HG03135 (cell line): Measurements from ENCODE around the gene SPAG8.

Experiments used
- ATAC-seq: cut with Tn5 transposase; IDR thresholded peaks from one replicate; pipeline ENCODE4 v1.9.1; 2021; ENCODE audit warnings: mild to moderate bottlenecking, moderate library complexity; ENCODE audit not compliant: unreplicated experiment

Gene SPAG8

DNA sequence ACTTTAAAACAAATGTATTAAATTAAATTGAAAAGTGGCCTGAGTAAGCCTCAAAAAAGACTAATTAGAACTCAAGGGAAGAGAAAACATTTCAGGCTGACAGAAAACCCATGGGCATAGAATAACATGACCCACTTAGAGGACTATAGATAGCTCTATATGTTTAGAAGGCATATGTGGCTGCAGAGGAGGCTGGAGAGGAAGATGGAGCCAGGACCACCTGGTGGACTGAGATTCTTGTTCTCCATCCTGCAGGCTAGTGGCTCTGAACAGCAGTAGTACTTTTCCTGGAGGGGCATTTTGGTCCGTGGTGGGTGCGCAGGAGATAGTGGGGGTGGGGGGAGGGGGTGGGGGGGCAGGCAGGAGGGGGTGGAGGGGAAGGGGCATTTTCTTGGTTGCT, 31.0 kb downstream of the SPAG8 start:
- no peak for ATAC-seq

DNA sequence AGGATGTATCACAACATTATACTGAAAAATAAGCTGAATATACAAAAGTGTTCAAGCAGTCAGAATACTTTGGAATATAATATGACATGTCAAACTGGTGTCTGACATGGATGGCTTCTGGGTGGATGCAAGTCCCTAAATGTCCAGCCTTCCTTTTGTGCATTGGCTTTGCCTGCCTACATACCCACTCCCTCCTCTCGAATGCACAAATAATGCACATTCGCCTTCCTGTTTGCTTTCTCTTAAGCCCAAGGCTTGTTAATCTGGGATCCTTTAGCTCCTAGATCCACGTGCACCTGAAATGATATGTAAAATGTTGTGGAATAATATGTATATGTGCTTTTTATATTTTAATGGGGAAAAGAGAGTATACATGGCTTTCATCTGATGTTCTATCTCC, 33.6 kb downstream of the SPAG8 start:
- ATAC-seq: no peak

DNA sequence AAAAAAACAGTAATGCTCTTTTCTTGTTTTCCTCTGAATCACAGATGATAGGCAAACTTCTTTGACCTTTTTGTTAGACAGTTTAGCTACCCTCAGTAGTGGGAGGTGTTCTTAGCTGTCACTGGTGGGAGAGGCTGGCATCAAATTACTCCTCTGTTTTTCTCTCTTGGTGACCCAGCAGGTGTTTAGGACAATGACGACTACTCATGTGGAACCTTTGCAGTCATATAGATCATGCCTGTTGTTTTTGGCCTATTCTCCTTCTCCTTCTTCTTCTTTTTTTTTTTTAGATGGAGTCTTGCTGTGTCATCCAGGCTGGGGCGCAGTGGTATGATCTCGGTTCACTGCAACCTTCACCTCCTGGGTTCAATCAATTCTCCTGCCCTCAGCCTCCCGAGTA, 36.0 kb downstream of the SPAG8 start:
- ATAC-seq: no peak

DNA sequence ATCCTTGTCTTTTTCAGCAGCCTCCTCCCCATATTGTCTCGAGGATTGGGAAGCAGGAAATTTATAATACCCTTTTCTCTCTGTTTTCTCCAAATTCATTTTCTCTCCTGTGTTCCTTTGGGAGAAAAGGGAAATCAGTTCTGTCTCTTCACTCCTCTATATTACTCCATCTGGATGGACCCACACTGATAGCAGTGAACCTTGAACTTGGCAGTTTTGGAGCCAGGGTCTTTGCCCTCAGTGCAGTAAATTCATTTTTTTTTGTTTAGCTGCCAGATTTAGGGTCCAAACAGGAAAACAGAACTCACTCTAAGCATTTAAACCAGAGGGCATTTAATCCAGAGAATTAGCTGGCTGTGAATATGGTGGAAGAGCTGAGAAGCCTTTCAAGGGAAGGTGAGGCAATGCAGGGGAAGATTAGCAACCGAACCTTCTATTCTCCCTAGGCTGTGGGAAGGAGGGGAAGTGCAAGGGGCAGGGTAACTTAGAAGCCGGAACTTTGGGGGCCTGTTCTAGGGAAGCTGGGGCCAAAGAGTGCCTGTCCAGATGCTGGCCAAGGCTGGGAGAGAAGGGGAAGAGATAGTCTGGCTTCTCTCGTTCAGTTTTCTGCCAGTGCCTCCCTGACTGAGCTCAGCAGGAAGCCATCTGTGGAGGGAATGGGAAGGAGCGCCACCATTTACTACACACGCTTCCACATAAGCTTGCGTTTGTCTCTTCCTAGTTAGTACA, 37.0 kb downstream of the SPAG8 start:
- no peak for ATAC-seq

DNA sequence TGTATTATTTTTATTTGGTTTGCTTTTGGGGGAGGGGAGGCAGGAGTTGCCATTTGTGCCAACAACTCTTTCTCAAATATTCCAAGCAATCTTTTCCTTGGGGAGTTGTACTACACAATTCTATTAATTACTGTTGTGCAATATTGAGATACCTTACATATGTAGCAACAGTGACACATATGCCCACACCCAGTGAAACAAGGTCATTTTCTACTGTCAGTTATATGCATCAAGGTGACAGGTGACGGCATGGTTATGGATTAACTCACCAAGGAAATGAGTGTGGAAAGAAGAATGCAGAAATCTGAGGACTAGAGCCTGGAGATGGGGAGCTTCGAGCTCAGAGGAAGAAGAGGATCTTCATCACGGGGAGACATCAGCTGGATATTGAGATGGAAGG, 40.1 kb downstream of the SPAG8 start:
- ATAC-seq: no peak

DNA sequence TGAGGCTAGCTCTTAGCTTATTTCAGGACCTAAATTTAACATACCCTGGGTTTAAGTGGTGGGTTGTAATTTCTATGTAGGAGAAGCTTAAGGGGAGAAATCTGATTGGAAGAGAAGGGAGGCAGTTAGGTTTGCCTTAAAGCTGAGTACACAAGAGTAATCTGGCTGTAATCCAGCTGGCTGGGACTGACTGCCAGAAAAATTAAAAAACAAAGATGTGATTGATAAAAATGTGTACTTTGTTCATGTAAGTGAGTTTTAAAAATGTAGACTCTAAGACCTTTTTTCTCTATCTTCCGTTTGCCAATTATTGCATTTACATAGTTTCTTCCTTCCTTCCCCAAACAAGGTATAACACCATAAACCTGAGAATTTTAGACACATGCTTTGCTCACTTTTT, 40.5 kb downstream of the SPAG8 start:
- ATAC-seq: no peak

DNA sequence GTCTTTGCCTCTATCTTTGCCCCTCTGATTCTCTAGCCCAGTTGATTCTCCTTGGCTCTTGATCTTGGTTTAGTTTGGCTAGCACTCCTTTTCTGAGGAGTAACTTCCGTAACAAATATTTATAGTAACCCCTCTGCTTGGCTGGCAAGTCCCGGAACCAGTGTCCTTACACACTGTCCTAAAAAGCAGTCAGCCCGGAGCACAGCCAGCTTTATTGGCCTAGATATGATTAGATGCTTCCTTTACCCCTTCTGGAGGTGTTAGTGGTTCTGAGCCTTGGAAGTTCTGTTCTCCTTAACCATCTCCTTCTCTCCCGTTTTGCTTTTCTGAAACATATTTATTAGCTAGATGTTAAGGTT, 41.0 kb downstream of the SPAG8 start:
- no peak for ATAC-seq

DNA sequence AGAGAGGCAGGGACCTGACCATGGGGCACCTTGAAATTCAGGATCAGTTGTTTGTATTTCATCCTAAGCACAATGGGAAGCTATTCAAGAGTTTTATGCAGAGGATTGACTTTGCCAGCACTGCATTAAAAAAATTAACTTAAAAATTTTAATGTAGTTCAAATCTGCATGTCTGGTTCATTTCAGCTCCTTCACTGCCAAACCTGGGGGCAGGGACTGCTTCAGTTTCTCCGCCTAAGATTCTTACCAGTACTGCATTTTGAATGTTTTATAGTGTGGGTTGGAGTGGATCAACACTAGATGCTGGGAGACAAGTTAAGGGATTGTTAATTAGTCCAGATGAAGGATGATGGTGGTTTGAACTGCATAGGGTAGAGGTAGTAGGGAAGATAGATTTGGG, 42.3 kb downstream of the SPAG8 start:
- ATAC-seq: no peak

DNA sequence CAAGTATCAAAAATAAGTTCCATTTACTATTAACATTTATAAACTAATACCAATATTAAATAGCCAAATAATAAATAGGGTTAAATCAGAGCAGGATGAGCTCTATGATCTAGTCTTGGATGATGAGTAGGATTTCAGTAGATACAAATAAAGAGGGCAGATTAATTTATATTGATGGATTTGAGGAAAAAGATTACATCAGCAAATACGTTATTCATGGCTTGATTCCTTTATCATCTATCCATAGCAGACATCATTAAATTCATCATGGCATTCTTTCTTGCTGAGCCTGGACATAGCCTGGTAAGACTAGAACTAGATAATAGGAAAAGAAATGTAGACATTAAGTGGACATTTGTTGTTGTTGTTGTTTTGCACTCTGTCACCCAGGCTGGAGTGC, 44.6 kb downstream of the SPAG8 start:
- ATAC-seq: no peak

DNA sequence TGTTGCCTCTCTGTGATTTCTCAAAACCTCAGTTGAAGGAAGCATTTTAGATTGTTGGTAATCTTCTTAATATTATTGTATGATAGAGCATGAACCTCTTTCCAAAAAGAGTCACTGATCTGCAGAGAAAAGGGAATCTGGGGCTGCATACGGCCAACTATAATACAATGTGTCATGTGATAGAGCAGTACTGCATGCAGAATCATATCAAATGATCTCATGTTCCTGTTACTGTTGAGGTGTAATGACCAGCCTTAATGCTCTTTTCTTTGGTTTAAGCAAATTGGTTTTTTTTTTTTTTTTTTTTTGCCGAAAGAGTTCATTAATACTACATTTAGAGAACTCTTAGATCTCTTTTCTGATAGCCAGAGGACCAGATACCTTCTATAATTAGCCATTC, 45.1 kb downstream of the SPAG8 start:
- no peak for ATAC-seq

DNA sequence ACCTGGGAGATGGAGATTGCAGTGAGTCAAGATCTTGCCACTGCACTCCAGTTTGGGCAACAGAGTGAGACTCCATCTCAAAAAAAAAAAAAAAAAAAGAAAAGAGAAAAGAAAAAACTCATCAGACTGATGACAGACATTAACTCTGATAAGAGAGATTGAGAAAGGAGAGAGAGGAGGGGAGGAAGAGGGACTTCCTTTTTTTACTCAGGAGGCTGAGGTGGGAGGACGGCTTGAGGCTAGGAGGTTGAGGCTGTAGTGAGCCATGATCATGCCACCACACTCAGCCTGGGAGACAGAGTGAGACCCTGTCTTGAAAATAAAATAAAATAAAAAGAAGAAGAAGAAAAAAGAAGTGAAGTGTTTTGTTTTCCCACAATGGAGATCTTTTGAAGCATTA, 48.3 kb downstream of the SPAG8 start:
- ATAC-seq: no peak

DNA sequence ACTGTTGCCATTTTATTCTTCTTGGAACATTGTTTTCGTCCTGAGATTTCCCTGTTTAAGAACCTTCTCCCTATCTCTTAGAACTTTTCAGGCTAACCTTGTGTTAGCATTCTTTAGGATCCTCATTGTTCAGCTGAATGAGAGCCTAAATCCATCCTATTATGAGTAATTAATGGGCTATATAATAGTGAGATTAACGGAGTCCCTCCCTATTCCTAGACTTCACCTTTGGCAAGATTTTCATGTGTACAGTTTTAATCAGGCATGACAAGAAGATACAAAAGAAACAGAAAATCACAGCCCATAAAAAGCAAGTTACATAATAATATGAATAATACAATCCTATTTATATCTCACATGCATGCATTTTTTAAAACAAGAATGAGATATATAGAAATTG, 48.9 kb downstream of the SPAG8 start:
- no peak for ATAC-seq

DNA sequence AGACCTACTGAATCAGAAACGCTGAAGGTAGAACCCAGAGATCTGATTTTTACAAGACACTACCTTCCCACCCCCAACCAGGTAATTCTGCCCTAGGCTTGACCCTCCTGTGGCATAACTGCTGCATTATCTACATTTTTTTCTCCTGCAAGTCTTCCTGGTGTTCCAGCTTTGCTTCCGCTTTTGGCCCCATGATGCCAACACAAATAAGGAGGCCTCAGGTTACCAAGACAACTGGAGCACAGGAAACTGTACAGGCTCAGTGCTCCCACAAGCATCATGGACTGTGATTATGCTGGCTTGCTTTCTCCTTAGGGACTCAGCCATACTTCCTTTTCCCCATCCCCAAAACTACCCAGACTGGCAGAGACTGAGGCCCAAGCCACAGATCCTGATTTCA, 51.4 kb downstream of the SPAG8 start:
- ATAC-seq: no peak

DNA sequence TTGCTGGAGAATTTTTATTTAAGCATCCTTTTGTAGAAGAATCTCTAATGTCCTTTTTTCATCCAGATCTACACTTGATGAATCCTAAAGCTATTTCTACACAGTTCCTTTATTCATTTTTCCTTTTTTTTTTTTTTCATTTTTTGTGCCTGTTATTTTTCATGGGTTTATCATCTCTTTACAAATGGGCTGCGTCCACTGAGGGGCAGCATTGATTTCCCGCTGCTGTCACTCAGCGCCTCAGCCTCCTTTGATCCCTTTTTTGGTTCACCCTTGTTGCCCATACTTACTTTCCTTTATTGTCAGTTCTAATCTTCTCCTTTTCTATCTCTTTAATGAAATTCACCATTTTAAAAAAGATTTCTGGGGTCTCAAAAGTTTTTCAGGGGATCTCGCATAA, 52.3 kb downstream of the SPAG8 start:
- no peak for ATAC-seq
